GM18873 (cell line): ENCODE results near the gene HEBP2.
"Not testable (repeated sequence)": the region's sequence is repeated elsewhere in the genome, so short reads cannot be mapped to it uniquely, and the experiment has no call there.

Experiments
- ATAC-seq: cut with Tn5 transposase; IDR thresholded peaks from one replicate; pipeline ENCODE4 v1.9.1; 2021; ENCODE audit warnings: mild to moderate bottlenecking, moderate library complexity, moderate number of reproducible peaks; ENCODE audit not compliant: unreplicated experiment, low FRiP score

Gene HEBP2

GRCh38 chr6:138403801-138404665 lies at the start of gene HEBP2:
Gene HEBP2, plus strand, starts transcription at chr6:138404223. Its CDS starts 273 bp downstream, at chr6:138404496.
- ATAC-seq = peak; percentile 61

GRCh38 chr6:138357928-138358327 lies 46.1 kb upstream of the HEBP2 start:
- ATAC-seq = no peak

- ATAC-seq = not testable (repeated sequence)
These were observed 35.3 kb upstream of the HEBP2 start for GRCh38 chr6:138368684-138369083.

GRCh38 chr6:138370631-138371451 lies 33.2 kb upstream of the HEBP2 start:
- no peak for ATAC-seq

GRCh38 chr6:138371452-138371711 lies 32.6 kb upstream of the HEBP2 start:
- ATAC-seq = no peak

GRCh38 chr6:138371720-138372119 lies 32.3 kb upstream of the HEBP2 start:
- ATAC-seq = no peak

GRCh38 chr6:138372711-138373463 lies 31.1 kb upstream of the HEBP2 start:
- ATAC-seq = no peak

- no peak for ATAC-seq
These were observed 29.8 kb upstream of the HEBP2 start for GRCh38 chr6:138374230-138374629.

- no peak for ATAC-seq
These were observed 29.2 kb upstream of the HEBP2 start for GRCh38 chr6:138374815-138375214.

- no peak for ATAC-seq
These were observed 27.0 kb upstream of the HEBP2 start for GRCh38 chr6:138377042-138377441.

GRCh38 chr6:138377844-138378243 lies 26.2 kb upstream of the HEBP2 start, which contains the start of gene SMIM28:
Gene SMIM28, plus strand, starts transcription at chr6:138377905. Its CDS starts 168 bp downstream, at chr6:138378073.
- no peak for ATAC-seq

- ATAC-seq = no peak
These were observed 25.6 kb upstream of the HEBP2 start for GRCh38 chr6:138378463-138378862.

GRCh38 chr6:138382498-138383265 lies 21.3 kb upstream of the HEBP2 start:
- no peak for ATAC-seq

GRCh38 chr6:138383776-138384175 lies 20.2 kb upstream of the HEBP2 start:
- no peak for ATAC-seq

- ATAC-seq = no peak
These were observed 17.1 kb upstream of the HEBP2 start for GRCh38 chr6:138386897-138387296.

GRCh38 chr6:138387577-138388368 lies 16.2 kb upstream of the HEBP2 start:
- ATAC-seq = no peak

- no peak for ATAC-seq
These were observed 14.5 kb upstream of the HEBP2 start for GRCh38 chr6:138389551-138389950.

- ATAC-seq = no peak
These were observed 9.9 kb upstream of the HEBP2 start for GRCh38 chr6:138393871-138394783.
